ENCODE measurements around the gene CREB5. TPM values are rescaled to one million over a fixed set of nuclear protein-coding genes. Genes with fewer than 3 reads are reported as not detected.

Gene CREB5
- total and polyA plus RNA-seq, 9 donors, result 0.71 to 15.0 (median 2.7) TPM

- intact Hi-C loops (cut with DNase I), result no loop called here
- H3K27me3 ChIP-seq, result no peaks in the 10 kb centered on the region
- H3K27ac ChIP-seq, result no peak overlapping the region
- no peaks in the 10 kb centered on the region for H3K36me3 ChIP-seq
- H3K9me3 ChIP-seq, result no peaks in the 10 kb centered on the region
- DNase-seq, result no peak
- no peaks in the 10 kb centered on the region for H3K4me1 ChIP-seq (ENCODE audit: insufficient read depth)
- H3K4me3 ChIP-seq, result no peak overlapping the region
- no peak for TF ChIP-seq EP300 (IDR thresholded peaks at IDR 0.05)
- 66 to 74% (median 70%) methylated on average over 5 of the region's 5 CpGs for WGBS, 3 donors
Measured at GRCh38 chr7:28623105-28623730, 210.9 kb downstream of the CREB5 start.

DNA sequence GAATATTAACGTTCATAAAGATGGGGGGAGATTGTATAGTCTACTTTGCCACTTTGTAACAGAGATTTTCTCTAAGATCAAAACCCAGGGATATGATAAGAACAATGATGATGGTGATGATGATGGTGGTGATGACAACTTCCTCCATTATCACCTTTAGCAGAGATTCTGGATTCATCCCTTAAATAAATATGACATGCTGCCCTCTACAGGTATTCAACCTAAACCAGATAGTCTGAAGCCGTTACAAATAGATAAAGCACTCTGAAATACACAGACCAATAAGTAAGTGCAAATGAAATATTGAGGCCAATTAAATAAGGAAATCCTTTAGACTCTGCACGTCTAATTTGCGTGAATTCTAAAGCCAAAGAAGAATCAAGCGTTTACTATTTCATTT, 211.5 kb downstream of the CREB5 start:
- Histone ChIP-seq H3K27ac (no peak overlapping the region), H3K4me3 (no peak overlapping the region), H3K36me3 (no peaks in the 10 kb centered on the region), H3K27me3 (no peaks in the 10 kb centered on the region), H3K9me3 (no peaks in the 10 kb centered on the region), H3K4me1 (ENCODE audit: insufficient read depth) (no peaks in the 10 kb centered on the region)
- DNase-seq, result no peak
- TF ChIP-seq POLR2A (IDR thresholded peaks at IDR 0.05) (no peak), EP300 (IDR thresholded peaks at IDR 0.05) (no peak)
- TF ChIP-seq, protein P1, sequence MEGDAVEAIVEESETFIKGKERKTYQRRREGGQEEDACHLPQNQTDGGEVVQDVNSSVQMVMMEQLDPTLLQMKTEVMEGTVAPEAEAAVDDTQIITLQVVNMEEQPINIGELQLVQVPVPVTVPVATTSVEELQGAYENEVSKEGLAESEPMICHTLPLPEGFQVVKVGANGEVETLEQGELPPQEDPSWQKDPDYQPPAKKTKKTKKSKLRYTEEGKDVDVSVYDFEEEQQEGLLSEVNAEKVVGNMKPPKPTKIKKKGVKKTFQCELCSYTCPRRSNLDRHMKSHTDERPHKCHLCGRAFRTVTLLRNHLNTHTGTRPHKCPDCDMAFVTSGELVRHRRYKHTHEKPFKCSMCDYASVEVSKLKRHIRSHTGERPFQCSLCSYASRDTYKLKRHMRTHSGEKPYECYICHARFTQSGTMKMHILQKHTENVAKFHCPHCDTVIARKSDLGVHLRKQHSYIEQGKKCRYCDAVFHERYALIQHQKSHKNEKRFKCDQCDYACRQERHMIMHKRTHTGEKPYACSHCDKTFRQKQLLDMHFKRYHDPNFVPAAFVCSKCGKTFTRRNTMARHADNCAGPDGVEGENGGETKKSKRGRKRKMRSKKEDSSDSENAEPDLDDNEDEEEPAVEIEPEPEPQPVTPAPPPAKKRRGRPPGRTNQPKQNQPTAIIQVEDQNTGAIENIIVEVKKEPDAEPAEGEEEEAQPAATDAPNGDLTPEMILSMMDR (IDR thresholded peaks at IDR 0.05), result no peak
- 47 to 51% (median 50%) methylated on average over 5 of the region's 5 CpGs for WGBS, 3 donors
- intact Hi-C loops (cut with DNase I), result no loop called here

GRCh38 chr7:28625432-28625831, 213.1 kb downstream of the CREB5 start:
- Histone ChIP-seq H3K36me3 (no peaks in the 10 kb centered on the region), H3K27ac (no peak overlapping the region), H3K4me1 (ENCODE audit: insufficient read depth) (no peaks in the 10 kb centered on the region), H3K27me3 (no peaks in the 10 kb centered on the region), H3K9me3 (no peaks in the 10 kb centered on the region), H3K4me3 (no peak overlapping the region)
- TF ChIP-seq POLR2A (IDR thresholded peaks at IDR 0.05) (no peak), EP300 (IDR thresholded peaks at IDR 0.05) (no peak)
- TF ChIP-seq, protein P1 (IDR thresholded peaks at IDR 0.05), result no peak
- whole genome bisulfite sequencing, 3 donors, result 34 to 55% (median 43%) methylated on average over 2 of the region's 2 CpGs
- no peak for DNase-seq
- intact Hi-C loops (cut with DNase I), result no loop called here

DNA sequence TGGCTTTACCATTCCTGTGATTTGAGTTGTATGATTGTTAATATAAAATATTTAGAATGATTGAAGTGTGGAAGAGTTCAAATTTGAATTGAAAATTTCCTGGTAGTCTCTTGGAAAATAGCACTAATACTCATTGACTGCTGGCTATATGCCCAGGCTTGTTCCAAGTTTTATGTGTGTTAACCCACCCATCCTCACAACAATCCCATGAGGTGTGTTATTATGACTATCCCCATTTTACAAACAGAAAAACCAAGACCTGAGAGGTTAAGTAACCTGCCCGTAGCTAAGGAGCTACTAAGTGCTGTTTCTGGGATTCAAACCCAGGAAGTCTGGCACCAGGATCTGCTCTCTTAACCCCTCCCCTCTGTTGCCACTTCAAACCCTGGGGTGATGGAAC, 213.9 kb downstream of the CREB5 start:
- 83 to 96% (median 96%) methylated on average over 1 of the region's 1 CpG for WGBS, 3 donors
- DNase-seq, result no peak
- no peak overlapping the region for H3K27ac ChIP-seq
- intact Hi-C loops (cut with DNase I), result no loop called here
- H3K4me1 ChIP-seq (ENCODE audit: insufficient read depth), result peaks cover 4% of the 10 kb centered on the region
- TF ChIP-seq, protein P1 (IDR thresholded peaks at IDR 0.05), result no peak
- no peak for TF ChIP-seq POLR2A (IDR thresholded peaks at IDR 0.05)
- no peak for TF ChIP-seq EP300 (IDR thresholded peaks at IDR 0.05)
- no peaks in the 10 kb centered on the region for H3K9me3 ChIP-seq
- no peak overlapping the region for H3K4me3 ChIP-seq
- H3K27me3 ChIP-seq, result no peaks in the 10 kb centered on the region
- no peaks in the 10 kb centered on the region for H3K36me3 ChIP-seq

GRCh38 chr7:28626624-28627262, 214.4 kb downstream of the CREB5 start:
- peaks cover 4% of the 10 kb centered on the region for H3K4me1 ChIP-seq (ENCODE audit: insufficient read depth)
- no peak overlapping the region for H3K27ac ChIP-seq
- H3K27me3 ChIP-seq, result no peaks in the 10 kb centered on the region
- H3K4me3 ChIP-seq, result no peak overlapping the region
- H3K36me3 ChIP-seq, result no peaks in the 10 kb centered on the region
- no peak for TF ChIP-seq EP300 (IDR thresholded peaks at IDR 0.05)
- no peak for TF ChIP-seq POLR2A (IDR thresholded peaks at IDR 0.05)
- TF ChIP-seq, protein P1 (IDR thresholded peaks at IDR 0.05), result no peak
- WGBS, 3 donors, result 43 to 47% (median 44%) methylated on average over 8 of the region's 8 CpGs
- DNase-seq, result no peak
- intact Hi-C loops (cut with DNase I), result no loop called here
- no peaks in the 10 kb centered on the region for H3K9me3 ChIP-seq

Measured in ovary (tissue), 9 donors.